ENCODE results near the gene TPI1. TPM values are rescaled to one million over a fixed set of nuclear protein-coding genes. Genes with fewer than 3 reads are reported as not detected.

Gene TPI1
- total and polyA plus RNA-seq, 9 donors = 136 to 594 (median 295) TPM

DNA sequence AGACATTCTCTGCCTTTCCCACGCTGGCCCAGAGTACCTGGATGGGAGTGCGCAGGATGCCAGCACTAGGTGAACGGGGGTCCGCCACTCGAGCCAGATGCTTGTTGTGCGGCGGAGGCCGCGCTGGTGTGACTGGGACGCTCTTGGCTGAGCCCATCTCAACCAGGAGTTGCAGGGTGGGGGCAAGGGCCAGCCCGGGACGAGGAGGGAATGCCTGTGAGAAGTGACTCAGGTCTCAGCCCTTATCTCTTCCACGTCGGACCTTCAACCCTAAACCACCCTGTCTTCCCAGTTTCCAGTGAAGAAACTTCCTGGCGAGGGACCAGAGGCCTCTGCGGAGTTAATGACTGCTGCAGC, 16.6 kb upstream of the TPI1 start:
- 38 to 44% (median 43%) methylated on average over 14 to 16 of the region's 16 CpGs for WGBS, 3 donors
- H3K4me3 ChIP-seq = no peak overlapping the region
- TF ChIP-seq, protein P1, sequence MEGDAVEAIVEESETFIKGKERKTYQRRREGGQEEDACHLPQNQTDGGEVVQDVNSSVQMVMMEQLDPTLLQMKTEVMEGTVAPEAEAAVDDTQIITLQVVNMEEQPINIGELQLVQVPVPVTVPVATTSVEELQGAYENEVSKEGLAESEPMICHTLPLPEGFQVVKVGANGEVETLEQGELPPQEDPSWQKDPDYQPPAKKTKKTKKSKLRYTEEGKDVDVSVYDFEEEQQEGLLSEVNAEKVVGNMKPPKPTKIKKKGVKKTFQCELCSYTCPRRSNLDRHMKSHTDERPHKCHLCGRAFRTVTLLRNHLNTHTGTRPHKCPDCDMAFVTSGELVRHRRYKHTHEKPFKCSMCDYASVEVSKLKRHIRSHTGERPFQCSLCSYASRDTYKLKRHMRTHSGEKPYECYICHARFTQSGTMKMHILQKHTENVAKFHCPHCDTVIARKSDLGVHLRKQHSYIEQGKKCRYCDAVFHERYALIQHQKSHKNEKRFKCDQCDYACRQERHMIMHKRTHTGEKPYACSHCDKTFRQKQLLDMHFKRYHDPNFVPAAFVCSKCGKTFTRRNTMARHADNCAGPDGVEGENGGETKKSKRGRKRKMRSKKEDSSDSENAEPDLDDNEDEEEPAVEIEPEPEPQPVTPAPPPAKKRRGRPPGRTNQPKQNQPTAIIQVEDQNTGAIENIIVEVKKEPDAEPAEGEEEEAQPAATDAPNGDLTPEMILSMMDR (IDR thresholded peaks at IDR 0.05) = no peak
- TF ChIP-seq POLR2A (IDR thresholded peaks at IDR 0.05) (no peak), EP300 (IDR thresholded peaks at IDR 0.05) (no peak)

DNA sequence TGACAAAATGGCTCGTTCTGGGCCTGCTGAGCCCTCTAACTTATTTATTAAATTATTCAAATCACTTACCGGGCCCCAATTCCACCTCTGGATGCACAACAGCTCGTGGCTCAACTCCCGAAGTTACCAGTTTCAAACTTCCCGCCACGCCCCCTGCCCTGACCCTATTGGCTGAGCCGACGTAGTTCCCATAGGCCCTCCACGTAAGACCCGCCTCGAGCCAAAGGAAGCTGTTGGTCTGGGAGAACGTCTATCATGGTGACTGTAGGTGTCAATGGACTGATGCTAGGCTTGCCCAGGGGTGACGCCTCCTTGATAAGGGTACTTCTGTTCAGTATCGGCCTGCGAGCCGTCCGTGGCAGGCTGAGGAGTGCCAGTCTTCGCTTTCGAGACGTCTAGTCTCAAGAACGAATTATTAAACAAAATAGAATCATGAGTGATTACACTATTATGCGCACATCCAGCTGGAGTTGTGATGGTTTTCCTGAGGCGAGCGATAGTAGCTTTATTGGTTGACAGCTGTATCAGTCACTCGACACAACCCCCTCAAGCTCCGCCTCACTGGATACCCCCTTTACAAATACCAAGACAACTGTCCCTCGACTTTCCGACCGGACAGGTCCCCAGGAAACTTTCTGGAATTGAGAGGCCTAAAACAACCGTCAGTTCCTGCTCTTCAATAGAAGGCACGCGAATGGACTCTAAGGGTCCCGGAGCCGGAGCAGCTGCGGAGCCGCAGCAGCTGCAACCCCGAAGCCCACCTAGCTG, 16.0 kb upstream of the TPI1 start, which contains the start of gene CDCA3:
CDCA3 (minus strand) TSS at position 134 of the 768 bp plus-strand sequence. CDS start 334 bp downstream, outside the sequence.
- TF ChIP-seq, protein P1 (IDR thresholded peaks at IDR 0.05) = no peak
- TF ChIP-seq POLR2A (IDR thresholded peaks at IDR 0.05) = peak; percentile 36
- Histone ChIP-seq H3K9me3 (no peaks in the 10 kb centered on the region), H3K4me1 (ENCODE audit: insufficient read depth) (peaks cover 7% of the 10 kb centered on the region), H3K27ac (peak within 1 kb of the TSS; percentile 48 to 91), H3K27me3 (no peaks in the 10 kb centered on the region), H3K4me3 (peak within 1 kb of the TSS; percentile 72), H3K36me3 (no peaks in the 10 kb centered on the region)
- intact Hi-C loops (cut with DNase I) = no loop called here
- DNase-seq = peak; percentile 93 to 96 (median 94)
- WGBS, 3 donors = 0 to 1% (median 0%) methylated on average over 37 of the region's 37 CpGs

More for the DNA sequence above, 16.6 kb upstream of the TPI1 start:
- H3K36me3 ChIP-seq = no peaks in the 10 kb centered on the region
- H3K4me1 ChIP-seq (ENCODE audit: insufficient read depth) = peaks cover 7% of the 10 kb centered on the region
- no peak overlapping the region for H3K27ac ChIP-seq
- no peak for DNase-seq
- intact Hi-C loops (cut with DNase I) = no loop called here
- H3K9me3 ChIP-seq = no peaks in the 10 kb centered on the region
- no peaks in the 10 kb centered on the region for H3K27me3 ChIP-seq

DNA sequence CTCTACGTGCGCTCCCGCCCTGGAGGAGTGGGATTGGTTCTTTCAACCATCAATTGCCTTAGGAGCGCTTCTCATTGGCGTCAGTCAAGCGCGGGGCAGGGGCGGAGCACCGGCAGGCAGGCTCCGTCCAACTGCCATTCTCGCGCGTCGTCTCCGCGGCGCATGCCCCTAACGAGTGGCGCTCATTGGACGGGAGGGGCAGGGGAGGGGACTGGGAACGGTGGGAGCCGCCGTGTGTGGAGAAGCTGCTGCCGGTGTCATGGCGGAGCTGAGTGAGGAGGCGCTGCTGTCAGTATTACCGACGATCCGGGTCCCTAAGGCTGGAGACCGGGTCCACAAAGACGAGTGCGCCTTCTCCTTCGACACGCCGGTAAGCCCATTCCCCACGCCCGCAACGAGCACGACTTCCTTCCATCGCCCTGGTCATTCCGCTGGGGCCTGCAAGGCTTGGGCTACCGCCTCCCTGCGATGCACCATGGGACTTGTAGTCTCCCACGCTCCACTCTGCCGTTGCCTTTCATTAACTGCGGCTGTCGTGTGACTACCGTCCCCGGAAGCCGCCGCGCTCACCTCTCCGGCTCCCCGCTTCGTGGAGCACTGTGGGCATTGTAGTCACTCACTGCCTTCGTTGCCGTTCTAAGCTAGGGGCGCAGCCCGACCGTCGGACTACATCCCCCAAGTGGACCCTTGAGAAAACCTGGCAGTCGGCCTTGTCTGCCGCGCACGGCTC, 15.2 kb upstream of the TPI1 start, which contains the start of gene USP5:
USP5 (plus strand) TSS at position 230 of the 730 bp plus-strand sequence; CDS start at position 260, 30 bp downstream.
- 0 to 1% (median 0%) methylated on average over 53 to 65 of the region's 65 CpGs for WGBS, 3 donors
- Histone ChIP-seq H3K27ac (peak within 1 kb of the TSS; percentile 48 to 91), H3K4me3 (peak within 1 kb of the TSS; percentile 72), H3K27me3 (no peaks in the 10 kb centered on the region), H3K9me3 (no peaks in the 10 kb centered on the region), H3K4me1 (ENCODE audit: insufficient read depth) (peaks cover 7% of the 10 kb centered on the region), H3K36me3 (no peaks in the 10 kb centered on the region)
- TF ChIP-seq POLR2A (IDR thresholded peaks at IDR 0.05) = no peak
- no peak for TF ChIP-seq EP300 (IDR thresholded peaks at IDR 0.05)
- intact Hi-C loops (cut with DNase I) = no loop called here
- peak; percentile 97 to 99 (median 98) for DNase-seq

DNA sequence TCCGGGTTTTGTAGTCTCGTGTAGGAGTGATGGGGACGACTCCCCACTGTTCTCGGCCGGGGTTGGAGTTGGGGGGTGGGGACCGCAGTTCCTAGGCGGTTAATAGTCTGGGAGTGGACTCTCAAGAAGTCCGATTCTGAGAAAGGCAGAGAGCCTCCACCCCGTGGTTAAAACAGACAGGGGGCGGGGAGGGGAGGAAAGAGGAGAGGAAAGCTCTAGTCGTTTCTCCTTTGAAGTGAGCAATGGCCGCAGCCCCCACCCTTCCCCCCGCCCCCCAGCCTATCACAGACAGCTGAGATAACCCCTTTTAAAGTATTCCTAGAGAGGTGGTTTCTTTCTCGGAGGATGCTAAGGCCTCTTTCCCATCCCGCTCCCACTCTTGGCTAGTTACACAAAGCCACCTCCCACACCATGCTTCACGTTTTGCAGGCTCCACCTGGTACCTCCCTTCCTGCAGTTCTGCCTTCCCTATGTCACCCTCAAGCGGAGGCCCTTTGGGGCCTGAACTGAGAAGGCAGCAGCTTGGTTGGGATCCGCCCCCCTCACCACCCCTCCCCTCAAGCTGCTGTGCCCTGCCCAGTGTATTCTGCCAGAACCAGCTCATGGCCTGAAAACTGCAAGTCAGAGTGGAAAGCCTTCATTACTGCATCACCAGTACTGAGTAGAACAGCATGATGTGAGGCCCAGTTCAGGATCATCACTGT, 14.5 kb upstream of the TPI1 start:
- Histone ChIP-seq H3K27ac (peak overlapping the region in 1 of 2 donors; percentile 42), H3K36me3 (no peaks in the 10 kb centered on the region), H3K9me3 (no peaks in the 10 kb centered on the region), H3K4me1 (ENCODE audit: insufficient read depth) (peaks cover 7% of the 10 kb centered on the region), H3K27me3 (no peaks in the 10 kb centered on the region), H3K4me3 (peak overlapping the region; percentile 48)
- intact Hi-C loops (cut with DNase I) = no loop called here
- peak; percentile 43 to 64 (median 63) for DNase-seq
- 0 to 1% (median 1%) methylated on average over 18 of the region's 18 CpGs for WGBS, 3 donors
- TF ChIP-seq, protein P1 (IDR thresholded peaks at IDR 0.05) = no peak
- TF ChIP-seq EP300 (IDR thresholded peaks at IDR 0.05) = no peak
- peak; percentile 15 for TF ChIP-seq POLR2A (IDR thresholded peaks at IDR 0.05)
